HG02840 (cell line): ENCODE data around the gene KCNMA1.

Experiments used
- ATAC-seq: cut with Tn5 transposase; IDR thresholded peaks from one replicate; pipeline ENCODE4 v1.9.1; 2021; ENCODE audit warnings: mild to moderate bottlenecking, moderate library complexity, moderate number of reproducible peaks; ENCODE audit not compliant: unreplicated experiment, low FRiP score

Gene KCNMA1

GRCh38 chr10:77467422-77467963 is 170.1 kb downstream of the KCNMA1 start:
- ATAC-seq, result no peak

- no peak for ATAC-seq
Measured at GRCh38 chr10:77463967-77464745, 173.5 kb downstream of the KCNMA1 start.

GRCh38 chr10:77463499-77463898 is 174.1 kb downstream of the KCNMA1 start:
- no peak for ATAC-seq

- ATAC-seq, result no peak
Measured at GRCh38 chr10:77461636-77462296, 175.8 kb downstream of the KCNMA1 start.

GRCh38 chr10:77459905-77460304 is 177.7 kb downstream of the KCNMA1 start:
- no peak for ATAC-seq

- ATAC-seq, result no peak
Measured at GRCh38 chr10:77458986-77459590, 178.5 kb downstream of the KCNMA1 start.

GRCh38 chr10:77457721-77458120 is 179.9 kb downstream of the KCNMA1 start:
- no peak for ATAC-seq

- no peak for ATAC-seq
Measured at GRCh38 chr10:77457266-77457665, 180.3 kb downstream of the KCNMA1 start.

GRCh38 chr10:77456414-77456813 is 181.2 kb downstream of the KCNMA1 start:
- ATAC-seq, result no peak

- no peak for ATAC-seq
Measured at GRCh38 chr10:77455561-77455960, 182.0 kb downstream of the KCNMA1 start.

- ATAC-seq, result no peak
Measured at GRCh38 chr10:77452952-77453564, 184.6 kb downstream of the KCNMA1 start.

GRCh38 chr10:77451886-77452285 is 185.7 kb downstream of the KCNMA1 start:
- ATAC-seq, result no peak

- ATAC-seq, result no peak
Measured at GRCh38 chr10:77448226-77448625, 189.4 kb downstream of the KCNMA1 start.

- no peak for ATAC-seq
Measured at GRCh38 chr10:77446700-77447099, 190.9 kb downstream of the KCNMA1 start.

GRCh38 chr10:77445547-77445946 is 192.1 kb downstream of the KCNMA1 start:
- no peak for ATAC-seq

GRCh38 chr10:77444041-77444440 is 193.6 kb downstream of the KCNMA1 start:
- no peak for ATAC-seq

- no peak for ATAC-seq
Measured at GRCh38 chr10:77442699-77443189, 194.9 kb downstream of the KCNMA1 start.

GRCh38 chr10:77441353-77442166 is 196.0 kb downstream of the KCNMA1 start:
- no peak for ATAC-seq

GRCh38 chr10:77436257-77436975 is 201.2 kb downstream of the KCNMA1 start:
- ATAC-seq, result no peak
